ENCODE results near the gene CAMK1G. TPM values are rescaled to one million over a fixed set of nuclear protein-coding genes. Genes with fewer than 3 reads are reported as not detected.
A peak's percentile ranks its signal among the peaks of the same experiment; 100 is the strongest.

The CAMK1G gene
- total and polyA plus RNA-seq, 2 donors (not counting 1 experiment from before 2014, with no cell fraction given): not detected

DNA sequence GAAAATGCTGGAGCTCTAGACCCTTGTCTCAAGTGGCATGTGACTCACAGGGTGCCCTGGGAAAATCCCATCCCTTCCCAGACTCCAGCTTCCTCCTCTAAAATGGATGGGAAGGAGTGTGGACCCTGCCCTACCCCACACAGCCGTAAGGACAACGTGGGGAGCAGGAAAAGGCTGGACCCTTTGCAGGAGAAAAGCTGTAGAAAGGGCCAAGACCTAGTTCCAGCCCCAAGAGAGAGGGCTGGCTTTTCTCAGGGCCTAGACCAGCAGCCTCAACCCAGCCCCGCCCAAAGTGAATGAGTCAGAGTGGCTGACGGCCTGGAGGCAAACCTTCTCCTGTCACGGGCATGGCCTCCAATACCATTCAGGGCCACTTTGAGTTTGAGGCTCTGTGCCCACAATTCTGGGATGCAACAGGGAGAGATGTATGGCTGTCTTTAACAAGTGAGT, 67.6 kb downstream of the CAMK1G start:
- no peaks in the 10 kb centered on the region for H3K79me2 ChIP-seq (ENCODE audit: control insufficient read depth, insufficient read depth, low read length)
- H2AFZ ChIP-seq (ENCODE audit: insufficient read depth, low read depth, low read length, poor library complexity, severe bottlenecking): no peak overlapping the region
- H3K27me3 ChIP-seq (replicated peaks in 1 of 4; ENCODE audit: control extremely low read depth in 1 of 4, control insufficient read depth in 3 of 4, insufficient read depth in 4 of 4, low read length in 3 of 4): no peaks in the 10 kb centered on the region
- no peak for TF ChIP-seq EZH2 (IDR thresholded peaks at IDR 0.05; ENCODE audit: borderline replicate concordance, insufficient read depth, low read depth, low read length, poor library complexity, severe bottlenecking)
- TF ChIP-seq, protein P1, sequence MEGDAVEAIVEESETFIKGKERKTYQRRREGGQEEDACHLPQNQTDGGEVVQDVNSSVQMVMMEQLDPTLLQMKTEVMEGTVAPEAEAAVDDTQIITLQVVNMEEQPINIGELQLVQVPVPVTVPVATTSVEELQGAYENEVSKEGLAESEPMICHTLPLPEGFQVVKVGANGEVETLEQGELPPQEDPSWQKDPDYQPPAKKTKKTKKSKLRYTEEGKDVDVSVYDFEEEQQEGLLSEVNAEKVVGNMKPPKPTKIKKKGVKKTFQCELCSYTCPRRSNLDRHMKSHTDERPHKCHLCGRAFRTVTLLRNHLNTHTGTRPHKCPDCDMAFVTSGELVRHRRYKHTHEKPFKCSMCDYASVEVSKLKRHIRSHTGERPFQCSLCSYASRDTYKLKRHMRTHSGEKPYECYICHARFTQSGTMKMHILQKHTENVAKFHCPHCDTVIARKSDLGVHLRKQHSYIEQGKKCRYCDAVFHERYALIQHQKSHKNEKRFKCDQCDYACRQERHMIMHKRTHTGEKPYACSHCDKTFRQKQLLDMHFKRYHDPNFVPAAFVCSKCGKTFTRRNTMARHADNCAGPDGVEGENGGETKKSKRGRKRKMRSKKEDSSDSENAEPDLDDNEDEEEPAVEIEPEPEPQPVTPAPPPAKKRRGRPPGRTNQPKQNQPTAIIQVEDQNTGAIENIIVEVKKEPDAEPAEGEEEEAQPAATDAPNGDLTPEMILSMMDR (IDR thresholded peaks at IDR 0.05): no peak
- DNase-seq (no peak), ATAC-seq (ENCODE audit: low read depth) (peak; percentile 31)
- H3K27me3 Mint-ChIP-seq: peaks cover 5% of the 10 kb centered on the region
- no peak overlapping the region for H3K9ac ChIP-seq (ENCODE audit: low read length)
- H3K4me2 ChIP-seq (replicated peaks; ENCODE audit: low read depth, low read length, poor library complexity, severe bottlenecking): no peak overlapping the region
- H4K20me1 ChIP-seq (ENCODE audit: control insufficient read depth, insufficient read depth, low read length, poor library complexity, severe bottlenecking): no peaks in the 10 kb centered on the region
- H3K27ac Mint-ChIP-seq: no peak overlapping the region
- no peaks in the 10 kb centered on the region for H3K36me3 ChIP-seq (replicated peaks in 1 of 2; ENCODE audit: control extremely low read depth in 1 of 2, control insufficient read depth in 1 of 2, extremely low read depth in 1 of 2, insufficient read depth in 2 of 2, low read length in 1 of 2)
- no peak overlapping the region for H3K27ac ChIP-seq (ENCODE audit: low read length in 2 of 2)
- no peaks in the 10 kb centered on the region for H3K9me3 Mint-ChIP-seq (ENCODE audit: insufficient read depth)
- no peak overlapping the region for H3K4me3 ChIP-seq (ENCODE audit: control extremely low read depth in 1 of 5, extremely low read depth in 1 of 5, insufficient read depth in 1 of 5, low read depth in 2 of 5, low read length in 4 of 5)
- no peaks in the 10 kb centered on the region for H3K4me1 ChIP-seq (ENCODE audit: control insufficient read depth in 2 of 2, insufficient read depth in 2 of 2, low read length in 2 of 2)
- H3K4me1 Mint-ChIP-seq: no peaks in the 10 kb centered on the region
- ChIA-PET CTCF (no interaction called here), POLR2A (no interaction called here)
- no peak overlapping the region for H3K4me3 Mint-ChIP-seq
- WGBS (ENCODE audit: insufficient coverage): 56% methylated on average over 3 of the region's 5 CpGs
- intact Hi-C loops (cut with micrococcal nuclease): no loop called here
- H3K9me3 ChIP-seq (ENCODE audit: control extremely low read depth in 1 of 3, control insufficient read depth in 2 of 3, insufficient read depth in 1 of 3, low read length in 2 of 3): no peaks in the 10 kb centered on the region

DNA sequence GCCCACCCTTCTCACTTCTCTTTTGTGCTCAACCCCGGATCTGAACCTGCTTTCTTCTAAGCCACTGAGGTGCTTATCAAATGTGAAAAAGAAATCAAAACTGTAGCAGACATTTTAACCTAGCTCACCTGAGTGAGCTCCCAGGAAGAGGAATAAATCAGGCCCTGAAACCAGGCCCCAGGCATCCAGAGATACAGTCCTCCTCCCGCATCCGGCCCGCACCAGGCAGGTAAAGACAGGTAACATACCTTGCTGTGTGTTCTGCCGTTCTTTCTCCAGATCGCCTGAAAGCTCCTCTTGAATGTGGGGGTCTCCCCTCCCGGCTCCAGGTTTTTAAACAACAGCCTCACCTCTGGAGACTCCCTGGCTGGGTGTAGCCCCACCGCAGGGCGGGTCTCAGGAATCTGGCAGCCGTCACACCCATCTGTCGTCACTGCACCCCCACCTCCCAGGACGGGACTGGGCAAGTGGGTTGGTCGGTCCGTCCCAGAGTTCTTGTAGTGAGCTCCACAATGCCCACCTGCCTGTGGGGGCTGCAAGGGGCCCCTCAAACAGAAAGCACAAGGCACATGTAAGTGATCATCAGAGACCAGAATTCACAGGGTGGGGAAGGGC, 68.7 kb downstream of the CAMK1G start, which contains the start of gene LAMB3:
Gene LAMB3, minus strand, starts transcription at position 305 of the 615 bp plus-strand sequence. CDS start 1,481 bp downstream, outside the sequence.
- Histone ChIP-seq H3K4me1 (ENCODE audit: control insufficient read depth in 2 of 2, insufficient read depth in 2 of 2, low read length in 2 of 2) (no peaks in the 10 kb centered on the region), H3K27ac (ENCODE audit: low read length in 2 of 2) (no peak within 1 kb of the TSS), H3K27me3 (replicated peaks in 1 of 4; ENCODE audit: control extremely low read depth in 1 of 4, control insufficient read depth in 3 of 4, insufficient read depth in 4 of 4, low read length in 3 of 4) (peaks cover 0 to 1% (median 0%) of the 10 kb centered on the region in 4 experiments), H4K20me1 (ENCODE audit: control insufficient read depth, insufficient read depth, low read length, poor library complexity, severe bottlenecking) (no peaks in the 10 kb centered on the region), H3K4me3 (ENCODE audit: control extremely low read depth in 1 of 5, extremely low read depth in 1 of 5, insufficient read depth in 1 of 5, low read depth in 2 of 5, low read length in 4 of 5) (no peak within 1 kb of the TSS), H3K9me3 (ENCODE audit: control extremely low read depth in 1 of 3, control insufficient read depth in 2 of 3, insufficient read depth in 1 of 3, low read length in 2 of 3) (no peaks in the 10 kb centered on the region), H3K79me2 (ENCODE audit: control insufficient read depth, insufficient read depth, low read length) (no peaks in the 10 kb centered on the region), H3K4me2 (replicated peaks; ENCODE audit: low read depth, low read length, poor library complexity, severe bottlenecking) (no peak within 1 kb of the TSS), H3K9ac (ENCODE audit: low read length) (no peak within 1 kb of the TSS), H2AFZ (ENCODE audit: insufficient read depth, low read depth, low read length, poor library complexity, severe bottlenecking) (no peak within 1 kb of the TSS), H3K36me3 (replicated peaks in 1 of 2; ENCODE audit: control extremely low read depth in 1 of 2, control insufficient read depth in 1 of 2, extremely low read depth in 1 of 2, insufficient read depth in 2 of 2, low read length in 1 of 2) (no peaks in the 10 kb centered on the region)
- DNase-seq (no peak), ATAC-seq (ENCODE audit: low read depth) (no peak)
- Mint-ChIP-seq H3K27ac (no peak within 1 kb of the TSS), H3K9me3 (ENCODE audit: insufficient read depth) (no peaks in the 10 kb centered on the region), H3K27me3 (peaks cover 5% of the 10 kb centered on the region), H3K4me1 (no peaks in the 10 kb centered on the region), H3K4me3 (no peak within 1 kb of the TSS)
- ChIA-PET CTCF (interaction anchor here (0.8 to 2.0 kb wide), 2 partner anchors 8 to 75 kb away, joined by 4 to 7 read pairs; no protein-coding TSS in a partner anchor), POLR2A (no interaction called here)
- 86% methylated on average over 14 of the region's 14 CpGs for WGBS (ENCODE audit: insufficient coverage)
- TF ChIP-seq, protein P1 (IDR thresholded peaks at IDR 0.05): no peak
- TF ChIP-seq EZH2 (IDR thresholded peaks at IDR 0.05; ENCODE audit: borderline replicate concordance, insufficient read depth, low read depth, low read length, poor library complexity, severe bottlenecking): no peak
- intact Hi-C loops (cut with micrococcal nuclease): loop anchor here (1.0 kb wide), 1 partner anchor 41 kb away; no protein-coding TSS in a partner anchor
